K562 (cell line): ENCODE measurements around the gene ABCC9. TPM values are rescaled to one million over a fixed set of nuclear protein-coding genes. Genes with fewer than 3 reads are reported as not detected.

Experiments
- ATAC-seq: fragments of 200-7000 bp; cut with Tn5 transposase; 3 replicates; pipeline ENCODE4 v1.9.1; 2020; ENCODE audit warnings: moderate library complexity
- BruUV-seq: library from RNA; stranded (reverse); fragments of 400-500 nt; replicated peaks from 2 replicates; lab custom pipeline; 2021; lab: Mats Ljungman, UMichigan
- CTCF ChIA-PET: fragments of 300-600 bp; formaldehyde crosslinking; extraction: SDS; loops from one replicate; lab custom pipeline; 2021; ENCODE audit warnings: low intra/inter-chr PET ratio; lab: Yijun Ruan, JAX
- POLR2A ChIA-PET: fragments of 300-600, 350-650 bp; sonication (Branson Sonifier 250); formaldehyde crosslinking; extraction: SDS; loops from one replicate; lab custom pipeline; 2021; ENCODE audit warnings: antibody characterized with exemption, inconsistent platforms; lab: Yijun Ruan, JAX
- DNase-seq, 4 experiments: peaks; one replicate each; pipeline versions ENCODE4 v3.0.0 to v3.0.0-alpha.2; 2011 to 2018; ENCODE audit warnings: low spot score in 3 of 4, mixed read lengths in 3 of 4; ENCODE audit errors: extremely low read depth in 1 of 4
- FAIRE-seq: peaks from 2 replicates; lab custom pipeline; 2011; peaks lifted over from hg19 to GRCh38; lab: Jason Lieb, UNC
- H2AFZ ChIP-seq: 2 replicates; pipeline ENCODE4 v1.6.0; 2011; ENCODE audit warnings: low read depth, low read length, control low read depth, inconsistent platforms
- H3K27ac ChIP-seq: fragments of 200-600 bp; 3 replicates; pipeline ENCODE4 v1.8.0; 2011; ENCODE audit warnings: low read depth, mild to moderate bottlenecking, control low read depth, inconsistent platforms, low read length, moderate library complexity, mixed read lengths; ENCODE audit errors: extremely low read depth
- H3K27me3 ChIP-seq, 2 experiments: fragments of 300-600 bp in 1 of 2; 2 replicates in 1 of 2; 3 replicates in 1 of 2; pipeline versions ENCODE4 v1.6.0 to v1.8.0; 2011; ENCODE audit warnings: inconsistent platforms in 2 of 2, low read length in 2 of 2, mild to moderate bottlenecking in 1 of 2, mixed read lengths in 1 of 2, moderate library complexity in 1 of 2; ENCODE audit not compliant: control insufficient read depth in 2 of 2, insufficient read depth in 2 of 2
- H3K36me3 ChIP-seq: fragments of 300-600 bp; 3 replicates; pipeline ENCODE4 v1.8.0; 2011; ENCODE audit warnings: mild to moderate bottlenecking, low read length, inconsistent platforms; ENCODE audit not compliant: control insufficient read depth, insufficient read depth
- H3K4me1 ChIP-seq, 2 experiments: fragments of 200-600 bp in 1 of 2; replicated peaks in 1 of 2; 2 replicates in 1 of 2; 3 replicates in 1 of 2; pipeline versions ENCODE4 v1.5.1 to v1.8.0; 2011; ENCODE audit warnings: inconsistent platforms in 2 of 2, low read length in 2 of 2, mild to moderate bottlenecking in 1 of 2, mixed read lengths in 1 of 2, moderate library complexity in 1 of 2; ENCODE audit not compliant: control insufficient read depth in 2 of 2, insufficient read depth in 2 of 2
- H3K4me2 ChIP-seq: 2 replicates; pipeline ENCODE4 v1.6.1; 2011; ENCODE audit warnings: low read length, control low read depth, inconsistent platforms, mixed read lengths; ENCODE audit not compliant: insufficient read depth
- H3K4me3 ChIP-seq: fragments of 200-600 bp; sonication (generic), shearing (Covaris generic); 2 replicates; pipeline ENCODE4 v1.5.1; 2016; ENCODE audit warnings: control low read depth, inconsistent platforms
- H3K79me2 ChIP-seq: fragments of 200-600 bp; 3 replicates; pipeline ENCODE4 v1.8.0; 2011; ENCODE audit warnings: low read length, inconsistent platforms; ENCODE audit not compliant: control insufficient read depth, insufficient read depth
- H3K9ac ChIP-seq, 2 experiments: 2 replicates each; pipeline versions ENCODE4 v1.6.0 to v1.6.1; 2011; ENCODE audit warnings: low read depth in 2 of 2, low read length in 2 of 2, control low read depth in 1 of 2, inconsistent platforms in 1 of 2, mild to moderate bottlenecking in 1 of 2, mixed read lengths in 1 of 2; ENCODE audit not compliant: insufficient read depth in 1 of 2
- H3K9me1 ChIP-seq: one replicate; pipeline ENCODE4 v1.6.0; 2011; ENCODE audit warnings: inconsistent platforms, mild to moderate bottlenecking, low read length, moderate library complexity; ENCODE audit not compliant: control insufficient read depth, insufficient read depth
- H3K9me3 ChIP-seq: replicated peaks from 2 replicates; pipeline ENCODE4 v1.5.1; 2011; ENCODE audit warnings: low read depth, low read length, inconsistent platforms; ENCODE audit not compliant: control insufficient read depth, insufficient read depth
- H4K20me1 ChIP-seq: replicated peaks from 2 replicates; pipeline ENCODE4 v1.6.1; 2011; ENCODE audit warnings: low read length, inconsistent platforms, mixed read lengths; ENCODE audit not compliant: control insufficient read depth, insufficient read depth
- DMBX1 ChIP-seq: fragments of 250-450 bp; sonication (Bioruptor Pico); IDR thresholded peaks from 2 replicates; pipeline ENCODE4 v1.8.0; 2022; ENCODE audit warnings: inconsistent platforms, mild to moderate bottlenecking, moderate library complexity, borderline replicate concordance
- EP300 ChIP-seq: IDR thresholded peaks from 2 replicates; pipeline ENCODE4 v1.6.1; 2012; ENCODE audit warnings: low read length, improper control_type of control experiment
- HDAC6 ChIP-seq: IDR thresholded peaks from 2 replicates; pipeline ENCODE4 v1.6.1; 2012; ENCODE audit warnings: low read depth, mild to moderate bottlenecking, control low read depth, inconsistent platforms, low read length, moderate library complexity
- HOXB6 ChIP-seq: fragments of 250-450 bp; sonication (Bioruptor Pico); IDR thresholded peaks from 2 replicates; pipeline ENCODE4 v1.5.1; 2022; ENCODE audit warnings: mild to moderate bottlenecking, borderline replicate concordance
- KDM1A ChIP-seq, 2 experiments: fragments of 450-650 bp; IDR thresholded peaks; 2 replicates each; pipeline ENCODE4 v1.6.1; 2016; ENCODE audit warnings: mild to moderate bottlenecking in 2 of 2
- MYNN ChIP-seq, 2 experiments: sonication (generic); formaldehyde crosslinking in 1 of 2; IDR thresholded peaks; 2 replicates each; pipeline versions ENCODE4 v1.5.0 to v1.6.1; 2016 to 2020; ENCODE audit warnings: antibody characterized with exemption in 1 of 2, missing genetic modification reagents in 1 of 2
- NFE2L1 ChIP-seq: fragments of 450-650 bp; IDR thresholded peaks from 2 replicates; pipeline ENCODE4 v1.6.1; 2016; ENCODE audit warnings: missing genetic modification characterization, low read depth, mild to moderate bottlenecking, missing compliant biosample characterization, moderate library complexity, borderline replicate concordance
- PRPF4 ChIP-seq: fragments of 200-400 bp; formaldehyde crosslinking; IDR thresholded peaks from one replicate; pipeline ENCODE4 v1.6.1; 2017; ENCODE audit warnings: low read length, low read depth, mild to moderate bottlenecking; ENCODE audit not compliant: insufficient read depth, poor library complexity, severe bottlenecking
- RAD21 ChIP-seq, 2 experiments: fragments of 250-450 bp in 1 of 2; fragments of 450-650 bp in 1 of 2; sonication (Bioruptor Pico) in 1 of 2; formaldehyde crosslinking in 1 of 2; IDR thresholded peaks in 1 of 2; conservative IDR thresholded peaks in 1 of 2; 2 replicates each; pipeline versions ENCODE4 v1.4.0 to v1.8.0; 2020 to 2022; ENCODE audit warnings: mild to moderate bottlenecking in 2 of 2, moderate library complexity in 1 of 2
- RBM17 ChIP-seq: fragments of 200-400 bp; formaldehyde crosslinking; IDR thresholded peaks from 2 replicates; pipeline ENCODE4 v1.6.1; 2017; ENCODE audit warnings: low read depth, mild to moderate bottlenecking, low read length, borderline replicate concordance
- RHOXF2B ChIP-seq: fragments of 250-450 bp; sonication (Bioruptor Pico); conservative IDR thresholded peaks from 2 replicates; pipeline ENCODE4 v1.5.1; 2021
- SRSF7 ChIP-seq: fragments of 200-400 bp; formaldehyde crosslinking; optimal IDR thresholded peaks from 2 replicates; pipeline ENCODE3; 2017; ENCODE audit warnings: mild to moderate bottlenecking, low read depth, low read length
- TBL1XR1 ChIP-seq, 2 experiments: IDR thresholded peaks; 2 replicates each; pipeline ENCODE4 v1.6.1; 2012; ENCODE audit warnings: improper control_type of control experiment in 2 of 2, low read length in 2 of 2, mild to moderate bottlenecking in 1 of 2
- TCF3 ChIP-seq: sonication (generic); formaldehyde crosslinking; IDR thresholded peaks from 2 replicates; pipeline ENCODE4 v1.4.0; 2020; ENCODE audit warnings: mild to moderate bottlenecking, missing genetic modification reagents
- ZNF146 ChIP-seq: IDR thresholded peaks from one replicate; pipeline ENCODE4 v1.6.1; 2018; ENCODE audit warnings: missing compliant biosample characterization; ENCODE audit not compliant: unreplicated experiment
- WGBS: fragments of 100-300 bp; shearing (Covaris generic); methylation state at CpG from one replicate; pipeline ENCODE4 v1.1.6; 2016; ENCODE audit warnings: low coverage, mixed read lengths; ENCODE audit not compliant: insufficient coverage; ENCODE audit errors: missing lambda C conversion rate; 5-methylcytosine and 5-hydroxymethylcytosine counted together
- in situ Hi-C: fragments of 300-500 bp; cut with MboI; formaldehyde crosslinking; loops from 4 replicates; pipeline ENCODE4 v1.15.0; 2018; ENCODE audit warnings: inconsistent platforms, mixed read lengths
- intact Hi-C: fragments of 100-400 bp; cut with micrococcal nuclease; formaldehyde crosslinking; loops from 2 replicates; pipeline ENCODE4 v1.14.2; 2022
- polyA plus RNA-seq, 8 experiments: library from polyadenylated mRNA; depleted of rRNA in 4 of 8; stranded (reverse) in 5 of 8; unstranded in 3 of 8; fragments of >200 nt; fragmentation: Nextera tagmentation in 2 of 8; fragmentation: Illumina TruSeq in 1 of 8; extraction: Ambion mirVana in 2 of 8; extraction: Trizol in 1 of 8; gene quantifications; 2 replicates each; pipeline versions ENCODE4 v1.2.1 to v1.2.3, GENCODE V29; 2011 to 2014; ENCODE audit warnings: inconsistent platforms in 1 of 8, missing spikeins in 1 of 8
- total RNA-seq, 7 experiments: library from RNA; depleted of rRNA in 6 of 7; stranded (reverse); fragments of >200 nt in 6 of 7; fragmentation: Illumina TruSeq in 2 of 7; extraction: Trizol in 2 of 7; gene quantifications; 2 replicates each; pipeline versions ENCODE4 v1.2.1 to v1.2.3, GENCODE V29; 2011 to 2021; ENCODE audit warnings: low replicate concordance in 1 of 7
- TF ChIP-seq, protein P1 (sequence below): sonication (generic); formaldehyde crosslinking; IDR thresholded peaks from 2 replicates; pipeline ENCODE4 v1.8.0; 2022; ENCODE audit warnings: missing genetic modification reagents, mild to moderate bottlenecking, borderline replicate concordance
- TF ChIP-seq, protein P2 (sequence below): sonication (generic); formaldehyde crosslinking; IDR thresholded peaks from 2 replicates; pipeline ENCODE4 v1.8.1; 2023; ENCODE audit warnings: mild to moderate bottlenecking, missing genetic modification reagents, moderate library complexity
- TF ChIP-seq, protein P3 (sequence below): fragments of 450-650 bp; formaldehyde crosslinking; IDR thresholded peaks from 2 replicates; pipeline ENCODE4 v1.4.0; 2020; ENCODE audit warnings: mild to moderate bottlenecking
- TF ChIP-seq, protein P4 (sequence below): fragments of 250-450 bp; sonication (Bioruptor Pico); IDR thresholded peaks from 2 replicates; pipeline ENCODE4 v1.4.0; 2020; ENCODE audit warnings: mild to moderate bottlenecking

ABCC9 gene
- total and polyA plus RNA-seq, 9 of the 15 experiments (the other 6 are each of a cell fraction or from before 2014, with no cell fraction given): 0.05 to 0.40 (median 0.18) TPM

DNA sequence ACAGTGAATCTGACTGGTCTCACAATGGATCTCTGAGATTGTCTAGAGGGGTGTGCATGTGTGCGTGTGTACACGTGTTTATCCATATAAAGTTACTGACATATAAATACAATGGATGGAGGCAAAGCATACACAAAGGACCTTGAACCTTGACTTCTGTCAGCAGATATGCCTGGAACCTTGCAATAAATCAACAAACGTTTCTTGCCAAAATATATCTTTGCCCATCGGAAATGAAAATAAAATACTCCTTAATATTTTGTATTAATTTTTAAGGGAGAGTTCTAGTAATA is 114.7 kb downstream of the ABCC9 start:
- in situ Hi-C loops (no loop called here), intact Hi-C loops (no loop called here)
- Histone ChIP-seq H3K9me1 (no peaks in the 10 kb centered on the region), H3K27ac (no peak overlapping the region), H3K4me1 (no peaks in the 10 kb centered on the region), H3K27me3 (no peaks in the 10 kb centered on the region), H2AFZ (no peak overlapping the region)
- POLR2A ChIA-PET: no interaction called here
- no peak for ATAC-seq
- no peak for FAIRE-seq
- WGBS: 8% methylated on average over 4 of the region's 4 CpGs
- BruUV-seq: no TSS peak
- no peak for TF ChIP-seq PRPF4
- TF ChIP-seq, protein P1, sequence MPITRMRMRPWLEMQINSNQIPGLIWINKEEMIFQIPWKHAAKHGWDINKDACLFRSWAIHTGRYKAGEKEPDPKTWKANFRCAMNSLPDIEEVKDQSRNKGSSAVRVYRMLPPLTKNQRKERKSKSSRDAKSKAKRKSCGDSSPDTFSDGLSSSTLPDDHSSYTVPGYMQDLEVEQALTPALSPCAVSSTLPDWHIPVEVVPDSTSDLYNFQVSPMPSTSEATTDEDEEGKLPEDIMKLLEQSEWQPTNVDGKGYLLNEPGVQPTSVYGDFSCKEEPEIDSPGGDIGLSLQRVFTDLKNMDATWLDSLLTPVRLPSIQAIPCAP (CRISPR knock-in tag): no peak
- TF ChIP-seq HDAC6: no peak
- TF ChIP-seq DMBX1: no peak
- no peak for TF ChIP-seq HOXB6
- TF ChIP-seq MYNN (IDR thresholded peaks at IDR 0.05): no peak
- no peak for TF ChIP-seq MYNN (CRISPR knock-in tag; IDR thresholded peaks at IDR 0.05)
- TF ChIP-seq ZNF146 (CRISPR knock-in tag): no peak
- TF ChIP-seq NFE2L1 (tag): no peak
- no peak for TF ChIP-seq RHOXF2B
- TF ChIP-seq KDM1A (IDR thresholded peaks at IDR 0.05): no peak
- TF ChIP-seq, protein P2, sequence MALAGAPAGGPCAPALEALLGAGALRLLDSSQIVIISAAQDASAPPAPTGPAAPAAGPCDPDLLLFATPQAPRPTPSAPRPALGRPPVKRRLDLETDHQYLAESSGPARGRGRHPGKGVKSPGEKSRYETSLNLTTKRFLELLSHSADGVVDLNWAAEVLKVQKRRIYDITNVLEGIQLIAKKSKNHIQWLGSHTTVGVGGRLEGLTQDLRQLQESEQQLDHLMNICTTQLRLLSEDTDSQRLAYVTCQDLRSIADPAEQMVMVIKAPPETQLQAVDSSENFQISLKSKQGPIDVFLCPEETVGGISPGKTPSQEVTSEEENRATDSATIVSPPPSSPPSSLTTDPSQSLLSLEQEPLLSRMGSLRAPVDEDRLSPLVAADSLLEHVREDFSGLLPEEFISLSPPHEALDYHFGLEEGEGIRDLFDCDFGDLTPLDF (CRISPR knock-in tag): no peak
- no peak for TF ChIP-seq SRSF7
- TF ChIP-seq, protein P3, sequence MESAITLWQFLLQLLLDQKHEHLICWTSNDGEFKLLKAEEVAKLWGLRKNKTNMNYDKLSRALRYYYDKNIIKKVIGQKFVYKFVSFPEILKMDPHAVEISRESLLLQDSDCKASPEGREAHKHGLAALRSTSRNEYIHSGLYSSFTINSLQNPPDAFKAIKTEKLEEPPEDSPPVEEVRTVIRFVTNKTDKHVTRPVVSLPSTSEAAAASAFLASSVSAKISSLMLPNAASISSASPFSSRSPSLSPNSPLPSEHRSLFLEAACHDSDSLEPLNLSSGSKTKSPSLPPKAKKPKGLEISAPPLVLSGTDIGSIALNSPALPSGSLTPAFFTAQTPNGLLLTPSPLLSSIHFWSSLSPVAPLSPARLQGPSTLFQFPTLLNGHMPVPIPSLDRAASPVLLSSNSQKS (CRISPR knock-in tag): no peak
- no peak for TF ChIP-seq TBL1XR1 (IDR thresholded peaks at IDR 0.05; ENCODE audit: low read length in 2 of 2)
- no peak for TF ChIP-seq EP300
- TF ChIP-seq RBM17: no peak
- no peak for TF ChIP-seq RAD21 (CRISPR knock-in tag; conservative IDR thresholded peaks at IDR 0.05 in 1 of 2, IDR thresholded peaks at IDR 0.05 in 1 of 2)
- TF ChIP-seq, protein P4, sequence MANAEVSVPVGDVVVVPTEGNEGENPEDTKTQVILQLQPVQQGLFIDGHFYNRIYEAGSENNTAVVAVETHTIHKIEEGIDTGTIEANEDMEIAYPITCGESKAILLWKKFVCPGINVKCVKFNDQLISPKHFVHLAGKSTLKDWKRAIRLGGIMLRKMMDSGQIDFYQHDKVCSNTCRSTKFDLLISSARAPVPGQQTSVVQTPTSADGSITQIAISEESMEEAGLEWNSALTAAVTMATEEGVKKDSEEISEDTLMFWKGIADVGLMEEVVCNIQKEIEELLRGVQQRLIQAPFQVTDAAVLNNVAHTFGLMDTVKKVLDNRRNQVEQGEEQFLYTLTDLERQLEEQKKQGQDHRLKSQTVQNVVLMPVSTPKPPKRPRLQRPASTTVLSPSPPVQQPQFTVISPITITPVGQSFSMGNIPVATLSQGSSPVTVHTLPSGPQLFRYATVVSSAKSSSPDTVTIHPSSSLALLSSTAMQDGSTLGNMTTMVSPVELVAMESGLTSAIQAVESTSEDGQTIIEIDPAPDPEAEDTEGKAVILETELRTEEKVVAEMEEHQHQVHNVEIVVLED (CRISPR knock-in tag): no peak
- no peak for TF ChIP-seq TCF3
- TF ChIP-seq, all 486 proteins: peak for 0
- H3K9me3 ChIP-seq: no peaks in the 10 kb centered on the region
- no peak overlapping the region for H3K4me2 ChIP-seq
- DNase-seq: no peak
- H4K20me1 ChIP-seq: no peaks in the 10 kb centered on the region
- no peak overlapping the region for H3K4me3 ChIP-seq
- CTCF ChIA-PET: no interaction called here
- H3K36me3 ChIP-seq: no peaks in the 10 kb centered on the region
- no peaks in the 10 kb centered on the region for H3K79me2 ChIP-seq
- H3K9ac ChIP-seq: no peak overlapping the region
